ENCODE measurements around the gene STAG1.

- TF ChIP-seq CTCF (IDR thresholded peaks at IDR 0.05) (no peak), POLR2AphosphoS5 (IDR thresholded peaks at IDR 0.05) (no peak), POLR2A (IDR thresholded peaks at IDR 0.05; ENCODE audit: low read depth) (no peak), EP300 (IDR thresholded peaks at IDR 0.05) (no peak)
Measured at GRCh38 chr3:136516095-136516494, 236.1 kb downstream of the STAG1 start.

Data from esophagus muscularis mucosa (tissue), 4 donors.